ENCODE data around the gene ABHD14A. TPM values are rescaled to one million over a fixed set of nuclear protein-coding genes. Genes with fewer than 3 reads are reported as not detected.

The ABHD14A gene
- polyA plus RNA-seq, 1 donor (not counting 4 experiments of a cell fraction or from before 2014, with no cell fraction given): 6.9 TPM

GRCh38 chr3:51980253-51980652 is 5.4 kb downstream of the ABHD14A start:
- Histone ChIP-seq H3K4me3 (ENCODE audit: control insufficient read depth in 2 of 3, extremely low read depth in 1 of 3, insufficient read depth in 2 of 3, low read depth in 1 of 3, low read length in 3 of 3) (no peak overlapping the region), H3K27me3 (ENCODE audit: control insufficient read depth, extremely low read depth, insufficient read depth, low read length) (no peaks in the 10 kb centered on the region), H3K4me1 (ENCODE audit: control insufficient read depth, extremely low read depth, insufficient read depth, low read length) (peaks cover 34% of the 10 kb centered on the region), H4K20me1 (ENCODE audit: control insufficient read depth, extremely low read depth, insufficient read depth, low read length) (no peaks in the 10 kb centered on the region), H3K9ac (ENCODE audit: control insufficient read depth, extremely low read depth, insufficient read depth, low read length) (no peak overlapping the region), H3K27ac (ENCODE audit: control insufficient read depth, insufficient read depth, low read length) (no peak overlapping the region), H3K36me3 (ENCODE audit: control insufficient read depth in 2 of 2, extremely low read depth in 1 of 2, insufficient read depth in 2 of 2, low read length in 2 of 2) (no peaks in the 10 kb centered on the region), H3K9me3 (ENCODE audit: control insufficient read depth, low read depth, low read length) (no peaks in the 10 kb centered on the region), H3K4me2 (ENCODE audit: control insufficient read depth, extremely low read depth, insufficient read depth, low read depth, low read length) (no peak overlapping the region), H3K9me1 (ENCODE audit: control insufficient read depth, extremely low read depth, insufficient read depth, low read length) (no peaks in the 10 kb centered on the region), H3K79me2 (ENCODE audit: control insufficient read depth, insufficient read depth, low read length) (peaks cover 4% of the 10 kb centered on the region), H2AFZ (ENCODE audit: control insufficient read depth, low read length) (no peak overlapping the region)
- DNase-seq (ENCODE audit: low read depth, low spot score) (no peak), FAIRE-seq (no peak)
- TF ChIP-seq EZH2 (IDR thresholded peaks at IDR 0.05; ENCODE audit: low read length): no peak
- no peak for TF ChIP-seq CTCF (optimal IDR thresholded peaks at IDR 0.05 in 1 of 3, IDR thresholded peaks at IDR 0.05 in 1 of 3, conservative IDR thresholded peaks at IDR 0.05 in 1 of 3; ENCODE audit: extremely low read depth in 1 of 3, insufficient read depth in 2 of 3, low read length in 3 of 3)
- dilution Hi-C loops (cut with MboI; ENCODE audit: extremely low pct_ligation_motif_present, low sequenced_read_pairs): no loop called here

- DNase-seq (ENCODE audit: low read depth, low spot score) (no peak), FAIRE-seq (peak; percentile 66)
- Histone ChIP-seq H3K9me1 (ENCODE audit: control insufficient read depth, extremely low read depth, insufficient read depth, low read length) (no peaks in the 10 kb centered on the region), H3K4me3 (ENCODE audit: control insufficient read depth in 2 of 3, extremely low read depth in 1 of 3, insufficient read depth in 2 of 3, low read depth in 1 of 3, low read length in 3 of 3) (peak overlapping the region; percentile 48 to 77 (median 77)), H3K27ac (ENCODE audit: control insufficient read depth, insufficient read depth, low read length) (peak overlapping the region; percentile 68), H4K20me1 (ENCODE audit: control insufficient read depth, extremely low read depth, insufficient read depth, low read length) (no peaks in the 10 kb centered on the region), H3K9me3 (ENCODE audit: control insufficient read depth, low read depth, low read length) (no peaks in the 10 kb centered on the region), H3K79me2 (ENCODE audit: control insufficient read depth, insufficient read depth, low read length) (peaks cover 4% of the 10 kb centered on the region), H3K9ac (ENCODE audit: control insufficient read depth, extremely low read depth, insufficient read depth, low read length) (peak overlapping the region; percentile 86), H2AFZ (ENCODE audit: control insufficient read depth, low read length) (peak overlapping the region; percentile 60), H3K27me3 (ENCODE audit: control insufficient read depth, extremely low read depth, insufficient read depth, low read length) (no peaks in the 10 kb centered on the region), H3K36me3 (ENCODE audit: control insufficient read depth in 2 of 2, extremely low read depth in 1 of 2, insufficient read depth in 2 of 2, low read length in 2 of 2) (peaks cover 0 to 2% of the 10 kb centered on the region in 2 experiments), H3K4me1 (ENCODE audit: control insufficient read depth, extremely low read depth, insufficient read depth, low read length) (peaks cover 23% of the 10 kb centered on the region), H3K4me2 (ENCODE audit: control insufficient read depth, extremely low read depth, insufficient read depth, low read depth, low read length) (peak overlapping the region; percentile 88)
- TF ChIP-seq EZH2 (IDR thresholded peaks at IDR 0.05; ENCODE audit: low read length): no peak
- peak in 2 of 3 experiments; percentile 70 for TF ChIP-seq CTCF (optimal IDR thresholded peaks at IDR 0.05 in 1 of 3, IDR thresholded peaks at IDR 0.05 in 1 of 3, conservative IDR thresholded peaks at IDR 0.05 in 1 of 3; ENCODE audit: extremely low read depth in 1 of 3, insufficient read depth in 2 of 3, low read length in 3 of 3)
- dilution Hi-C loops (cut with MboI; ENCODE audit: extremely low pct_ligation_motif_present, low sequenced_read_pairs): no loop called here
Measured at GRCh38 chr3:51982352-51982837, 7.5 kb downstream of the ABHD14A start.

Data from keratinocyte (primary cell).